ENCODE data around the gene UNC80.

DNA sequence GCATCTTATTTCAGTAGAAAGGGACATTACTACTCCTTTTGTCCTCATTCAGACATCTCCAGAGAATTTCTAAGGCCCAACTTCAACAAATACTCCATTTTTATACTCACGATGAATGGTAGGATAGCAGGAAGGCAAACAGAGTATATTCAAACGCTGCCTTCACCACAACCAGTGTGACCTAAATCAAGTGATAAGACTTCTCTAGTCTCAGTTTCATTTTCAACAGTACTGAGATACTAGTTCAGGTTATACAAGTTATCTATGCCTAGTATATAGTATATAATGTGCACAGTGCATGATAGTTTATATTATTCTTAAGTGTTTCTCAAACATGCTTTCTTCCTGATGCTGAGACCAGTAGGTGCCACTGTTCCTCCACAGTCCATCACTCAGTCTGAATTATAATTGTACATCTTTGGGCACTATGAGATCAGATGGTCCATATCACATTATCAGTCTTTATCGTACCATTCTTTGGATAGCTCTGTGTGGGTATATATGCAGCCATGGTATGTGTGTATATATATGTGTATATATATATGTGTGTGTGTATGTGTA is 164.6 kb downstream of the UNC80 start:
- TF ChIP-seq EZH2 (IDR thresholded peaks at IDR 0.05; ENCODE audit: borderline replicate concordance, low read depth, low read length, severe bottlenecking) = no peak
- TF ChIP-seq, protein P1, sequence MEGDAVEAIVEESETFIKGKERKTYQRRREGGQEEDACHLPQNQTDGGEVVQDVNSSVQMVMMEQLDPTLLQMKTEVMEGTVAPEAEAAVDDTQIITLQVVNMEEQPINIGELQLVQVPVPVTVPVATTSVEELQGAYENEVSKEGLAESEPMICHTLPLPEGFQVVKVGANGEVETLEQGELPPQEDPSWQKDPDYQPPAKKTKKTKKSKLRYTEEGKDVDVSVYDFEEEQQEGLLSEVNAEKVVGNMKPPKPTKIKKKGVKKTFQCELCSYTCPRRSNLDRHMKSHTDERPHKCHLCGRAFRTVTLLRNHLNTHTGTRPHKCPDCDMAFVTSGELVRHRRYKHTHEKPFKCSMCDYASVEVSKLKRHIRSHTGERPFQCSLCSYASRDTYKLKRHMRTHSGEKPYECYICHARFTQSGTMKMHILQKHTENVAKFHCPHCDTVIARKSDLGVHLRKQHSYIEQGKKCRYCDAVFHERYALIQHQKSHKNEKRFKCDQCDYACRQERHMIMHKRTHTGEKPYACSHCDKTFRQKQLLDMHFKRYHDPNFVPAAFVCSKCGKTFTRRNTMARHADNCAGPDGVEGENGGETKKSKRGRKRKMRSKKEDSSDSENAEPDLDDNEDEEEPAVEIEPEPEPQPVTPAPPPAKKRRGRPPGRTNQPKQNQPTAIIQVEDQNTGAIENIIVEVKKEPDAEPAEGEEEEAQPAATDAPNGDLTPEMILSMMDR (IDR thresholded peaks at IDR 0.05; ENCODE audit: borderline replicate concordance, extremely low read depth, low read length, poor library complexity, severe bottlenecking) = peak; percentile 50
